GM19395 (cell line): ENCODE measurements around the gene HECW1.

ENCODE experiments used
- ATAC-seq: cut with Tn5 transposase; IDR thresholded peaks from one replicate; pipeline ENCODE4 v1.9.1; 2021; ENCODE audit warnings: mild to moderate bottlenecking, moderate library complexity; ENCODE audit not compliant: unreplicated experiment

The HECW1 gene

DNA sequence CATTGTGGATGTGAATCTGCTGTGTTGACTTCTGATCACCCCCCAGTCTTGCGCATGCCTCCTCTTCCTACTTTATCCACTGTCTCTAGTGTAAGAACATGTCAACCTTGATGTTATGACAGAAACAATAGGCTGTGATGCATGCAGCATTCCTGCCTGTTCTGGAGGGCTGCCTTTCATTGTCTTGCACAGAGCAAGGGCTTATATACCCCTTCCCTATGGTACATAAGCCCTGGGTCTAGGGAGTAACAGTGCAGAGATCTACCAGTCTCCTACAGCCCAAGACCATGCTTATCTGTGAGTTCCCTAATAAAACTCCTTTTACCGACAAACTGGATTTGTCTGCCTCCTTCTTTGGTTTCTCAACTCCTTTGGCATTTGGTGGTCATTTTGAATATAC is 293.5 kb downstream of the HECW1 start:
- no peak for ATAC-seq

DNA sequence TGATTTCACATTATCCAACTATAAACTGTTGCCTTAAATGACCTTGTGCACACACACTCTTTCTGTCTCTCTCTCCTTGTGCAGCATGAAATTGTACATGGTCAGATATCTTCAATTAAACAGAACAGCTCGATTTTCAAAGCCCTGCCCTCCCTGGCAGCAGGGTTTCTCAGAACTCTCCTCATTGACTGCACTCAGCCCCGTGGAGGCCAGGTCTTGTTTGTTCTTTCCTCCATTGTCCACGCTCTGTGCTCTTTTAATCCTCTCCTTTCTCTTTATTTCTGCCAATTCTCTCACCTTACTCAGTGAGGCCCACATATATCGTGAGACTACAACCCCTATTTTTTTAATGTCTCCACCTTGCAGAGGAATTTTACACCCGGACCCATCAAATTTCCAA is 294.5 kb downstream of the HECW1 start:
- no peak for ATAC-seq

DNA sequence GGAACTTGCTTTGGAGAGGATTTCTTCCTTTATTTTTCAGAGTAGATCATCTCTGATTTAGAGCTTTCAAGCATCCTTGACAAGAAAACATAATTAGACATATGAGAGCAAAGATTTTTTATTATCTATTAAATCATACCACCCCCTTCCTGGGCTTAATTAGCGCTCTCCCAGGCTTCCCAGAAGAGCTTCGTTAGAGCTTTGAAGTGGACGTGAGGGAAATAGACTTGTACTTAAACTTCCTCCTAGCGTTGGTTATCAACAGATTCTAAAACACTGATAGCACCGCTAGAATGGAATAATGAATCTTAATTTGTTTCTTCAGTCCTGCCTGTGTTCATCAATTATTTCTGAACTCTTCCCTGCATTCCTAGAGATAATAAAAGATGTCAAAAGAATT is 296.5 kb downstream of the HECW1 start:
- no peak for ATAC-seq

DNA sequence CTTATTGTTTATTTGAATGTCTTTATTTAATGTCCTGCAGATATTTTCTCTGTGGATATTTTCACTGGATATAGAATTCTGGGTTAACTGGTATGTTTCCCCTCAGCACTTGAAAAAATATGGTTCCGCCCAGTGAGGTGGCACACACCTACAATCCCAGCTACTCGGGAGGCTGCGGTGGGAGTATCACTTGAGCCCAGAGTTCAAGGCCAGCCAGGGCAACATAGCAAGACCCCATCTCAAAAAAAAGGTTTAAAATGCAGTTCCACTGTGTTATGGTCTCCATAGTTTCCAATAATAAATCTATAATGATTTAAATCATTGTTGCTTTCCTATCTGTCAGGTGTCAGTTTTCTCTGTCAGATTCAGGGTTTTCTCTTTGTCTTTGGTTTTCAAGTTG is 305.0 kb downstream of the HECW1 start:
- no peak for ATAC-seq

DNA sequence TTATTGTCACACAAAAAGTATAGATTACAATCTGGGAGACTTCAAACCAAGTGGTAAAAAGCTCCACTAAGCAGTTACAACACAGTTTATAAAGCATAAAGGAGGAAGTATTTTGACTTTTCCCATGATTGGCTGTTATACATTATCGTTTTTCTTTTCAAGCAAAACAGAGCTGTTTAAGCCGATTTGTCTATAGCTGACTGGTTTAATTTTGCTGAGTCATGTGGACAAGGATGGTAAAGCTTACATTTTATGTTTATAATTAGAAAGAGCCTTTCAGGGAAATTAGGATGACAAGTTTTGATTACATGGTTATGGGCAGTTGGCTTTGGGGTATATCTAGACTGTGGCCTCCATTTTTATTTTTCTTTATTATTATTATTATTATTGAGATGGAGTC is 318.0 kb downstream of the HECW1 start:
- no peak for ATAC-seq

DNA sequence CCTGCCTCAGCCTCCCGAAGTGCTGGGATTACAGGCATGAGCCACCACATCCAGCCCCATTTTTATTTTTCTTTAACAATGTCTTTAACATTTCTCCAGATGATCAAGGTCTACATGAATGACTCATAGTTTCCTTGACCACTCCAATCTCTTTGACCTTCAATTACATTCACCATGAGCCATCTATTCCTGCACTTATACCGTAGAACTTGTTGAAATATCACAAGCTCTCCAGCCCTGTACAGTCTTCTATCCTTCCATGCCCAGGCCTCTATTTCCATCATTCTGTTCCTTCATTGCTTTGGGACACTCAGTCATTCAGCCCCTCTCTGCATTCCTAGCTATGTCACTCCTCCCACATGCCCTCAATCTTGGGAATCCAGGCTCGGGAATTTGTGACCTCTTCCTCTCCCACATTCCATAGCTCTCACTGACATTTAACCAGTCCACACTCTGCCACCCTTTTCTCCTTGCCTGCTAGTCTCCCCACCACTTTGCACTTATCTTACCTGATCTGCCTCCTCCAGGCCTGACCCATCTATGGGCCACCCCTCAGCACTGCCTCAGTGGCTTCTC is 318.7 kb downstream of the HECW1 start:
- ATAC-seq, result no peak

DNA sequence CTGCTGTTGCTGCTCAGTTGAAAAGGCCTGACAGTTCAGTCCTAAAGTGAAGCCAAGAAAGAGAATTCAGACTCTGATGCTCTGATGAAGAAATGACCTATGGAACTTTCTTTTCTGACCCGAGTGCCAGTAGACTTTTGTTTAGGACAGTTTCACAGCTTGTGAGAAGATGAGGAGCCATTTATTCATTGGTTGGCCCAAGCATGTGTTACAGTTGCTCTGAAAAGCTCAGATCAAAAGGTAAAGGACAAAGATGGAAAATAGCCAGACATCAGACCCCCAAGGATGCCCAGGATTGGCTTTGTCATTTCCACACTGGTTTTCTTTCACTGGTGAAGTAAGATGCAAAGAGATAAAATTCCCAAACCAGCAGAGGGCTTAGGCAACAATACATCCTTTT is 321.2 kb downstream of the HECW1 start:
- no peak for ATAC-seq

DNA sequence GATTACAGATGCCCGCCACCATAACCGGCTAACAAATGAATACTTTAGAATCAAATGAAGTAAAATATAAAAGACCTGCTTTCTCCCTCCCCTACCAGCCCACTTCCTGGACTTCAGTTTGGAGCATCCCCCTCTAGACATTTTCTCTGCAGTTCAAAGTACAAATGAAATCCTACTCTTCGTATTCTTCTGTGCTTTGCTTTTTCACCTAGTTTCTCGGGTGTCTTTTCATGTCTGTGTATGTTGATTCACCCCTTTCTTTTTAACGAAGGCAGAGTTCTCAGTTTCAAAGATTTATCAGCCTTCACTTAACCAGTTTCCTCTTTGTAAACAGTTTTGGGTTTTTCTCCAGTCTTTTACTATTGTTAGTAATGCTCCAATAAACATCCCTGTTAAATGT is 324.6 kb downstream of the HECW1 start:
- ATAC-seq, result no peak

DNA sequence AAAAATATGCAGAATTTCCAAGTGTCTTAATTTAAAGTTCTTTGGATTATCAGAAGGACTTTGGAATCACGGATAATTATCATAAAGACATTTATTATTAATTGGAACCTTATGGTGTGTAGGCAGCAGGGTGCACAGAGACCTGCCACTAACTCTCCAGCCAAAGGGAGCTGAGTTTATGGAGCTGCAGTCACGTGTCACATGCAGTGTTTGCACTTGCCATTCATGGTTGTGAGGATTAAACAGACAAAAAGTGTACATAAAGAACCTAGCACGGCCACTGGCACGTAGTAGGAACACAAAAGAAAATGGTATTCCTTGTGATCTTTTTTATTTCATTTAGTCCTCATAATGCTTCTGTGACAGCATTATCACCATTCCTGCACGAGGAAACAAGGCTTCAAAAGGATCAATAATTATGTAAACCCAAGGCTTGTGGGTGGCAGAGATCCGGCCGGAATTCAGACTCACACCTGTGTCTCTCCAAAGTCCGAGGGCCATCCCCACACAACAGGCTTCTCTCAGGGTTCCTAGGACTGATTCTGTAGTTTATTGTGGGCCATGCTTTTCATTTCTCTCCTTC is 326.5 kb downstream of the HECW1 start:
- no peak for ATAC-seq

DNA sequence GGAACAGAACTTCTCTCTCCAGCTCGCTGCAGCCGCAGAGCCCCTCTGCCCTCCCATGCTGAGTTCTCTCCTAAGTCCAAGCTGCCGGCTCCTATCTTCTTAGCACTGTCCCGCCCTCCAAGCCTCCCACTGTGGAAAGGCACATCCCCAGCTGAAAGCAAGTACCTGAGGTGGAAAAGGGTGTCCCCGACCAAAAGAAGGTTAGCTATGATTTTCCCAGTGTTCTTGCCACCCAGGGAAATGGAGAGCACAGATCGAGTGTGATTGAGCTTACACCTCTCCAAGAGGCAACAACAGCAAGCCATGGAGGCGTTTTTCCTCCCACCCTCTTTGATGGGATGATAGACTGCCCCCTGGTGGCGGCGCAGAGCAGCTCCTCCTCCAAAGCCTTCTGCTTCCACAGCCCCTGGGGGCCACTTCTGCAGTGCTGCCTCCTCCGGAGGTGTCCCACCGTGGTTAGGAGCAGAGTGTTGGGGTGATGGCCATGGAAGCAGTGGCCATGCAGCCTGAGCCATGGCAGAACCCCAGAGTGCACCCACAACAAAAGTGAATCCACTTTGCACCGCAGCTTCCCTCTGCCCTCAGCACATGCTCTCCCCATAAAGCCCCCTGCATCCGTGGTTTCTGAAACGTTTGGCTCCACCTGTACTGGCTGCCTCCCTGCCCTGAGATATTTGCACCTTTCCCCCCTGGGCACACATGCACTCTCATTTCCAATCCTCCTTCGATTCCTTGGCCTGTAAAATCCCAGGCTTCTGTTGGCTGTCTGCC is 327.4 kb downstream of the HECW1 start:
- peak; percentile 88 for ATAC-seq

DNA sequence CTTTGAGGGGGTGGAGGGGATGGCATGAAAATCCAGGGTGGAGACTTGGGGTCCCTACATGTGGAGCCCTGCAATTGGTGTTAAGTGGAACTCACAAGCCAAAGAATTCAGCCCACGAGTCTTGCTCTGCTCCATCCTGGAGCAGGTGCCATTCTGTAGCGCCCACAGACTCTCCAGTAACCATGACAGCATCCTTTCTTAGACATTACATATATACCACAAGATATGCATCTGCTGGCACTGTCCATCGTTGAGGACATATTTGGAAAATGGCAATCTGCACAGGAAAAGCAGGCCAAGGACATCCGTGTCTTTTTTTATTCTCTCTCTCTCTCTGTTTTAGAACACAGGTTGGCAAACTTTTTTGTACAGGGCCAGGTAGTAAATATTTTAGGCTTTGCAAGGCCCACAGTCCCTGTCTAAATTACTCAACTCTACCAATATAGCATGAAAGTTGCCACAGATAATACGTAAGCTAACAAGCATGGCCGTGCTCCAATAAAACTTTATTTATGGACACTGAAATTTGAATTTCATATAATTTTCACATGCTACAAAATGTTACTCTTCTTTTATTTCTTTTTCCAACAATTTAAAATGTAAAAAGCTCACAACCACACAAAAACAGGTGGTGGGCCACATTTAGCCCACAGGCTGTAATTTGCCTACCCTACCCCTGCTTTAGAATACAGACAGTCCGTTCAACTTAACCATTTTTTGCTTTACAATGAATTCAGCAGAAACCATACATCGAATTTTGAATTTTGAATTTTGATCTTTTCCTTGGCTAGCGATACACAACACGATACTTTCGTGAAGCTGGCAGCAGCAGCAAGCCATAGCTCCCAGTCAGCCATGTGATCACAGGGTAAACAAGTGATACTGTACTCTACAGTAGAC is 329.0 kb downstream of the HECW1 start:
- ATAC-seq, result no peak

DNA sequence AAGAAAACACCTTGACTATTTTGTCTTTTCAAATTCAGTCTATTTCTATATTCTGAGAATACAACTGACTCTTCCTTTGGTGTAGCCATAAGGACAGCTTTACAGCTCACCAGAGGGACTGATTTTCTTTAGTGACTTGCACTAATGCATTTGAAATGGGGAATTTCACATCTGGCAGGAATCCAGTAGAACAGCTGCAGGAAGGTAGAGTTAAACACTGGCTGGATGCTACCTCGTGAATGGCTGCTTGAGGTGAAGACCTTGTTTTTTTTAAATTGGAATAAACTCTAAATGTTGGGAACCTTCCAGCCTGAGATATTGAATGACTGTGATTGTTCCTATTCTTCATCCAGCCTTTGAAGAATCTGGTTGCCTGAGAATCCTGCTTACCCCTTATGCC is 330.9 kb downstream of the HECW1 start:
- no peak for ATAC-seq

DNA sequence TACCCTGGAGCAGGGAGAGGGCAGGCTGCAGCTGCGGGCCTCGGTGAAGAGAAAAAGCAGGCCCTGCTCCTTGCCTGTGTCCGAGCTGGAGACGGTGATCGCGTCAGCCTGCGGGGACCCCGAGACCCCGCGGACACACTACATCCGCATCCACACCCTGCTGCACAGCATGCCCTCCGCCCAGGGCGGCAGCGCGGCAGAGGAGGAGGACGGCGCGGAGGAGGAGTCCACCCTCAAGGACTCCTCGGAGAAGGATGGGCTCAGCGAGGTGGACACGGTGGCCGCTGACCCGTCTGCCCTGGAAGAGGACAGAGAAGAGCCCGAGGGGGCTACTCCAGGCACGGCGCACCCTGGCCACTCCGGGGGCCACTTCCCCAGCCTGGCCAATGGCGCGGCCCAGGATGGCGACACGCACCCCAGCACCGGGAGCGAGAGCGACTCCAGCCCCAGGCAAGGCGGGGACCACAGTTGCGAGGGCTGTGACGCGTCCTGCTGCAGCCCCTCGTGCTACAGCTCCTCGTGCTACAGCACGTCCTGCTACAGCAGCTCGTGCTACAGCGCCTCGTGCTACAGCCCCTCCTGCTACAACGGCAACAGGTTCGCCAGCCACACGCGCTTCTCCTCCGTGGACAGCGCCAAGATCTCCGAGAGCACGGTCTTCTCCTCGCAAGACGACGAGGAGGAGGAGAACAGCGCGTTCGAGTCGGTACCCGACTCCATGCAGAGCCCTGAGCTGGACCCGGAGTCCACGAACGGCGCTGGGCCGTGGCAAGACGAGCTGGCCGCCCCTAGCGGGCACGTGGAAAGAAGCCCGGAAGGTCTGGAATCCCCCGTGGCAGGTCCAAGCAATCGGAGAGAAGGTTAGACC is 332.5 kb downstream of the HECW1 start:
- no peak for ATAC-seq

DNA sequence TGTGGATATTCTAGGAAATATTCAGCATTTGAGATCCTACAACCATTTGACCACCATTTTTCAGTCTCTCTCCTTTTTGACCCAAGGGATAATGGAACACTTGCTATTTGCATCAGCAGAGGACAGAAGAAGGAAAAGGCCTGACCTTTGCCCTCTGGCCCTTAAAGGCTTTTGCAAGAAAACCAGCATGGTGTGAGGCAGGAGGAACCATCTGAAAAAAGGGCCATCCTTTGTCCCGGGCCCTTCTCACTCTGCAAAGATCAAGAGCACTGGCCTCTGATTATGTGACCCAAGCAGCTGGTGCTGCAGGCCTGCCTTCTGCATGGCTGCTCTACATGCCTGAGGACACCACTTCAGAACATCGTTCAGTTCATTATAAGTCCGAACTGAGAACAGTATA is 337.1 kb downstream of the HECW1 start:
- ATAC-seq, result no peak

DNA sequence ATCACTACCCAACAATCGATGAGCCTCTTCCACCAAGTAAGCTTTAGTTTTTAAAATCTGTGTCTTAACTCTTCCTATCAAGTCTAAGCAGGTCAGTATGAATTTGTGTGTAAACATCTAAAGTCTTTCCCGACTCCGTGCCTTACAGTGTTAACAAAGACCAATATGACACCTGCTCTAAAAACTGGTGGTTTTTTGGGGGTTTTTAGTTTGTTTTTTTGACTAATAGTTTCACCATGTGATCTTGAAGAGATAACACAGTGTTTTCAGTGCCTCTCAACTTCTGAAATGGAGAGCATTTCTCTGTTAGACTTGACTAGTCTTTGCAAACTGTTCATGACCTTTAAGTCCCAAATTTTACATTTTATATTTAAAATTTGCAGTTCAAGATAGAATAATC is 338.4 kb downstream of the HECW1 start:
- no peak for ATAC-seq

DNA sequence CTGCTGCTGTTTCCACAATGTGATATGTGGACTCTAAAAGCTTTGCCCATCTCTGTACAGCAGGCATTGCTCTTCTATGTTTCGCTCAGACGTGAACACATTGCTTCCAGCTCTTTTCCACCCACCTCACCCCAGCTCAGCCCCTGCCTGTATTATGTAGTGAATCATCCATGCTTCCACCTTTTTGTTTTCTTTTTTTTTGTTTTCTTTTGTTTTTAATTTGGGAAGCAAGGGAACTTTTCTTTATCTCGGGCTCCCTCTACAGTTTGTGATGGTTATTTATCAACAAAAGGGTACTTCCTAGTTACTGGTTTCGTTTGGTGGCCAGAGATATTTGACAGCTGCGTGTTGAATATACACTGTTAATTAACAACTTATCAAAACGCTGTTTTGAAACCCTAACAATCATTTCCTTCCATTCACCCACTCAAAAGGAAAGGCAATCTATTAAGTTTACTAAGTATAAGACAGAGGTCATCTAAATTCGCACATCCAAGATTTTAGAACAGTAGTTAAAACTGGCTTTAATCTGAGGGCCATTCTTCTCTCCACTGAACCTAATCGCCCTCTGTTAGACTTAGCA is 342.6 kb downstream of the HECW1 start:
- peak; percentile 90 for ATAC-seq

DNA sequence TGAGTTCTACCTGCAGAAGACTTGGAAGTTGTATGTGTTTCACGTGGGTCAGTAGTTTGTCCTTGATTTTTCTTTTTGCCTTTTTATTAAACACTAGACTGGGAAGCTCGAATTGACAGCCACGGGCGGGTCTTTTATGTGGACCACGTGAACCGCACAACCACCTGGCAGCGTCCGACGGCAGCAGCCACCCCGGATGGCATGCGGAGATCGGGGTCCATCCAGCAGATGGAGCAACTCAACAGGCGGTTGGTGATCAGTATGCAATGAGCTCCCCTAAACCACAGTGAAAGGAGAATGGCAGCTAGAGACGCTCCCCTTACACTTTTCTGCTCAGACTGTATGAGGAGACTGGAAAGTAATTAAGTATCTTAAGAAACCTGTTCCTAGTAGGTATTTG is 343.8 kb downstream of the HECW1 start:
- no peak for ATAC-seq

DNA sequence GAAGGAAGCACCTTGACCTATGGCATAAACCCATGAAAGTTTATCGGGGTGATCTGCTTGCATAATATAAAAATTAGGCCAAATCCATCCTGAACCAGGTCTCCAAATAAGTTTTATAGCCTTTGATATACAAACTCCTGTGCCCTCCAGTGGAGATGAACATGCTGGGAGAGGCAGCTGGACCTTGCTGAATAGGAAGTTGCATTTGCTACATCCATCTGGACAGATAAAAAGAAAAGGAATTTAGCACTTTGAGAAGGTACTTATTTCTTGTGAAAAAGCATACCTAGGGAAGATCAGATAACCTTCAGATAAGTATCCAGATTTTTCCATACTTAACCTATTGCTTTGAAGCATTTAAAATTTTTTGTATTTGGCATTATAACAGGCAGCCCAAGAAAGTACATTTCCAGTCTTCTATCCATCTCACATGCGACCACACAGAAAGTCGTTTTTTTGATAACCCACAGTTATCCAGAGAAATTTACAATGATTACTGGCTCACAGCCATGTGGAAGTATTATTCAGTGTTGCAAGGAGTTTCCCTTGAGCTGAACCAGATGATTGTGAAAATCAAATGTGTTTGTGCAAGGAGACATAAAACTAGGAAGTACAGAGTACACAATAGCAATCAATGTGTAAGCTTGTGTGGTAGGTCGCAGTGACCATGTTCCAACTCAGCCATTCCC is 346.0 kb downstream of the HECW1 start:
- no peak for ATAC-seq

DNA sequence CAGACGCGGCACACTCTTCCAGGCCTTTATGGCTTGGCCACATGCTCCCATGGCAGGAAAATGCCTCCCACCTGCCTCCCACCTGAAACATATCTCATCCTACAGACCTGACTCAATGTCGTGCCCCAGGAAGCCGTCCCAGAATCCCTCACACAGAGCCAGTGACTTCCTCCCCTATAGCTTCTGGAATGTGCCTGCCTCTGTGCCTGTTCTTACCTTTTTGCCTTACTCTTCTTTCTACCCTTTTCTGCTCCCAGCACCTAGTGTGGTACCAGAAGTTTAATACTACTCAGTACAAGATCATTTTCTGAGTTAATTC is 346.5 kb downstream of the HECW1 start:
- no peak for ATAC-seq
